GM18508 (cell line): ENCODE data around the gene ABCB1.

Experiments used
- ATAC-seq: cut with Tn5 transposase; IDR thresholded peaks from one replicate; pipeline ENCODE4 v1.9.1; 2021; ENCODE audit warnings: moderate number of reproducible peaks; ENCODE audit not compliant: insufficient read depth, unreplicated experiment

The ABCB1 gene

DNA sequence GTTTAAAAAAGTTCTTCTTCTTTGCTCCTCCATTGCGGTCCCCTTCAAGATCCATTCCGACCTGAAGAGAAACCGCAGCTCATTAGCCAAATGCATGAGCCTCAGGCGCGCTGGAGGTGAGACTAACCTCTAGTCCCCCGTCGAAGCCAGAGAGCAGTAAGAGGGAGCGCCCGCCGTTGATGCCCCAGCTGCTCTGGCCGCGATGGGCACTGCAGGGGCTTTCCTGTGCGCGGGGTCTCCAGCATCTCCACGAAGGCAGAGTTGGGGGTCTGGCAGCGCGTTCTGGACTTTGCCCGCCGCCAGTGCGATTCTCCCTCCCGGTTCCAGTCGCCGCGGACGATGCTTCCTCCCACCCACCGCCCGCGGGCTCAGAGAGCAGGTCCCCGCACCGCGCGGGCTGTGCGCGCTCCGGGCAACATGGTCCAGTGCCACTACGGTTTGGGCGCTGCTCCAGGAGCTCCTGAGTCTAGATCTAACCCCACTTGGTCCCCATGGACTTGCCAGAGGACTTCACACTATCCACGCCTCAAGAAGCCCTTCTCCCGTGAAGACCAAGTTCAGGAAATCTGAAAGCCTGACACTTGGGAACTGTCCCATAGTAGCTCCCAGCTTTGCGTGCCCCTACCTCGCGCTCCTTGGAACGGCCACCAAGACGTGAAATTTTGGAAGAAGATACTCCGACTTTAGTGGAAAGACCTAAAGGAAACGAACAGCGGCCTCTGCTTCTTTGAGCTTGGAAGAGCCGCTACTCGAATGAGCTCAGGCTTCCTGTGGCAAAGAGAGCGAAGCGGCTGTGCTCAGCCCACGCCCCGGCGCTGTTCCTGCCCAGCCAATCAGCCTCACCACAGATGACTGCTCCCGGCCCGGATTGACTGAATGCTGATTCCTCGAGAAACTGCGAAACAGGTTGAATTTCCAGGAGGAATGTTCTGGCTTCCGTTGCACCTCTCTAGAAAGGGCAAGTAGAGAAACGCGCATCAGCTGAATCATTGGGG is at the start of gene ABCB1:
TSS of gene ABCB1 (minus strand) at position 755 of the 995 bp plus-strand sequence. CDS start at position 55, 700 bp downstream.
- ATAC-seq = no peak

DNA sequence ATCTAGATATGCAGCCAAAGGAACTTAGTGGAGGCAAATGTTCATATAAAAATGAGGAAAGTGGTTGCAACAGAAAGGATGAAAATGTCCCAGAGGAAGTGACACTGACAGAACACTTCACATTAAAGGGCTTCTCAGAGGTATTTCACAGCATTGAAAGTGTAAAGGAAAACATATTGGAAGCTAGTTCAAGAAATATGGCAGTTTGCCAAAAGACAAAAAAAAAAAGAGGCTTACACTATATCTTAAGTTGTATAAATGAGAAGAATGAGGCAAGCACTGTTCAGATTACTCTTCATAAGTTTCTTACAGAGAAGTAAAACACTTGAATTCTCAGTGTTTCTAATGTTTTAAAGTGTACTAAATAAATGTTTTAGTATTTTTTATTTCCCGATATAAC is 47.6 kb upstream of the ABCB1 start:
- ATAC-seq = no peak

GRCh38 chr7:87645446-87645845 is 44.8 kb upstream of the ABCB1 start:
- ATAC-seq = no peak

DNA sequence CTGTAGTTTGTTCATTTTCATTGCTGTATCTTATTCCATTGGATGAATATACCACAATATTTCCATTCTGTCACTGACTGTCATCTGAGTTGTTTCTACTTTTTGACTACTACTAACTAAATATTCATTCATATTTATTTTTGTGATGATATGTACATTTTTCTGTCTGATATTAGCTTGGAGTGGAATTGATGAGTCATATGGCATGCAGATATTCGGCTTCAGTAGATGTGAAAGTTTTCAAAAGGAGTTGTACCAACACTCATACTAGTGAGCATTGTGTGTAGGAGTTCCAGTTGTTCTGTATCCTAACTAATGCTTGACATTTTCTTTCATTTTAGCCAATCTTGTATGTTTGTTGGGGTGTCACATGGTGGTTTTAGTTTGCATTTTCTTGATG is 35.2 kb upstream of the ABCB1 start:
- no peak for ATAC-seq

DNA sequence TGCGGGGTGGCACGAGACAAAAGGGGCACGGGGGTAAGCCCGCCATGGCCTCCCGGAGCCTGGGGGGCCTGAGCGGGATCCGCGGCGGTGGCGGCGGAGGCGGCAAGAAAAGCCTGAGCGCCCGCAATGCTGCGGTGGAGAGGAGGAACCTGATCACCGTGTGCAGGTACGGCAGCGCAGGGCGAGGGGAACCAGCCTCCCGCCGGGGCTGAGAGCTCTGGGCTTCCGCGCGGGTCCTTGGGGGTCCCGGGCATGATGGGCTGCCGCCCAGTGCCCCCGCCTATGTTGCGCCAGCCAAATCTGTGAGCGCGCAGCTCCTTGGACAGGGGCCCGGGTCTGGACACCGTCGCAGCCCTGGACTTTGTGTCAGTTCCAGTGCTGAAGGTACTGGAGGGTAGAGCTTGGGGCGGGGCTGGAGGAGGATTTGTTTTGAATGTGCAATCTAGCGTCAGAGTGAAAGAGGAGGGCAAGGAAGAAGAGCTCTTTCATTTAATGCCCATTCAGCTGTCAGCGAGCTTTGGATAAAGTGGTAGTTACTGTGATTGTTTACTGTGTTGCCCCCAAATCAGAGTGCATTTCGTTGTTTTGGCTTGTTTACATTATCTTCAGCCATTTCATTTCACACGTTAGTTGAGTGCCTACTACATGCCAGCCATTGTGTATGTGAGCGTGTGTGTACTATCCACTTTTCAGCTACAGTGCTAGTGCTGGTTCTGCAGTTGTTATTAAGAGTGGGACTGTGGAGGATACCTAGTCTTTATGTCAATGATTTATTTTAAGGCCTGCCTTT is 28.3 kb upstream of the ABCB1 start:
- ATAC-seq = no peak

DNA sequence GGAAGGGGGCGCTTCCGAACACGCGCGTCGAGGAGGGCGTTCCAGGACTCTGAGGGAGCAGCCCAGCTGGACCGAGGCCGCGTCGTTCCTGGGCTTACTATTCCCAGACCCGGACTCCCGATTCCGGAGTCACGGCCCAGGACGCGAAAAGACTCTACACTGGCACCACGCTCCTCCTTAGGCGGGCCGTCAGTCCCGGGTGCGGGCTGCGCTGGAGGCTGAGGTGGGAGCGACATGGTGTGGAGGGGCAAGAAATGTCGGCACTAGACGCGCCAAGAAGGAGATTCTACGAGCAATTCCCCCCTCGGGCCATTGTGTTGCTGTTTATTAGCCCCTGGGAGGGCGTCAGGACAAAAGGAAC is 26.9 kb upstream of the ABCB1 start:
- peak; percentile 10 for ATAC-seq

DNA sequence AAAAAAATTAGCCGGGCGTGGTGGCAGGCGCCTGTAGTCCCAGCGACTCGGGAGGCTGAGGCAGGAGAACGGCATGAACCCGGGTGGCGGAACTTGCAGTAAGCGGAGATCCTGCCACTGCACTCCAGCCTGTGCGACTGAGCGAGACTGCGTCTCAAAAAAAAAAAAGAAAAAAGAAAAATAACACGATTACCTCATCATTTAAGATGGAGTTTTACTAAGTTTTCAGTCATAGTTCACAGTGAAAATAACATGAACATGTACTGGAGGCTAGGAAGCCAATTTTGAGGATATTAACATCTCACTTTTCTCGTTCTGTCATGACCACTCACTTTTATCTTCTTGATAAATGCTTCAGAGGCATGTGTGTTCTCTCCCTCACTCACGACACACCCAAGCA is 24.4 kb upstream of the ABCB1 start:
- ATAC-seq = no peak

GRCh38 chr7:87624628-87625027 is 23.9 kb upstream of the ABCB1 start:
- no peak for ATAC-seq

- no peak for ATAC-seq
Observed at GRCh38 chr7:87615197-87615596, 14.5 kb upstream of the ABCB1 start.

DNA sequence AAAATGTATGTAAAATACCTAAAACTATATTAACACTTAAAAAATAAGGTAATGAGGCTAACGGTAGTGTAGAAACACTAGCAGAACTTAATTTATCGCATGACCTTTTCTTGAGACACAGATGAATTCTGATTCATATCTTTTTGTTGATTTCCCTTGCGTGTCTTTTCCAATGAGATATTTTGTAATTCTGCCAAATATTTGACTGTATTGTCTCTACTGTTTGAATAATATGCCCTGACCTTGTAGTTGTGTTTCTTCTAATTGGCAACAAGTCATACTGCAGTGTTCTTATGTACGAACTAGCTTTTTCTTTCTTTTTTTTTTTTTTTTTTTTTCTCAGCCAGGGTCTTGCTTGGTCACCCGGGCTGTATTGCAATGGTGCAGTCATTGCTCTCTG is 9.2 kb upstream of the ABCB1 start:
- no peak for ATAC-seq

GRCh38 chr7:87608431-87608830 is 7.7 kb upstream of the ABCB1 start:
- no peak for ATAC-seq

- ATAC-seq = no peak
Observed at GRCh38 chr7:87604264-87604663, 3.6 kb upstream of the ABCB1 start.

DNA sequence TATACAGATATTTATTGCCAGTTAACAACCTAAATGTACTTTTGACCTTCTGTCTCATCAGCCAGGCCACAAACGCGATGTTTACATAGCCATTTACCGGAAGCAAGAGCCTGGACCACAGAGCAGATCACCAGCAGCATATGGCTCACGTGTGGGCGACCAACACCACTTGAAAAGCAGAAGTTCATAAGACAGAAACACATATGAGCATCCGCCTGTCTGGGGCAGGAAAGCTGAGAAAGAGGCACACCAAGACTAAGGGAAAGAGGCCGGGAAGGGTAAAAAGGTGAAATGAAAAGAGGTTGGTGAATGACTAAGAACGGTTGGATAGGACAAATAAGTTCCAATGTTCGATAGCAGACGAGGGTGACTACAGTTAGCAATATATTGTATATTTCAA is 1.3 kb downstream of the ABCB1 start:
- ATAC-seq = peak; percentile 94

- ATAC-seq = no peak
Observed at GRCh38 chr7:87598234-87599009, 2.3 kb downstream of the ABCB1 start.

DNA sequence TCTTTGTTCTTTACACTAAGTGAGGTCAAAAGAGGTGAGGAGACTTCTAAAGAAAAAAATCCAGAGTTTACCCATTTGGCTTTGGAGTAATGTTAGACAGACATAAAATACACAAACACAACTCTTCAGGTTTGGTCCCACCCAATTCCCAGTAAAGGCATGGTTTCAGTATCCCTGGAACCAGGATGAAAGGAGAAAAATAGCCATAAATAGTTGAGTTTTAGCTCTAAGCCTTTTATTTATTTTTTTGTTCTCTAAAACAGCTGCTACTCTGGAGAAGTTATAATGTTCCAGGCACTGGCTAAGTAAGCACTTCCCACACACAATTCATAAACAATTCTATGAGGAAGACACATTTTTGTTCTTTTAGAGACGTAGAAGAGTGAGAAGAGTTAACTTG is 4.0 kb downstream of the ABCB1 start:
- ATAC-seq = no peak

- no peak for ATAC-seq
Observed at GRCh38 chr7:87596136-87596535, 4.5 kb downstream of the ABCB1 start.

GRCh38 chr7:87592300-87592699 is 8.4 kb downstream of the ABCB1 start:
- ATAC-seq = no peak

DNA sequence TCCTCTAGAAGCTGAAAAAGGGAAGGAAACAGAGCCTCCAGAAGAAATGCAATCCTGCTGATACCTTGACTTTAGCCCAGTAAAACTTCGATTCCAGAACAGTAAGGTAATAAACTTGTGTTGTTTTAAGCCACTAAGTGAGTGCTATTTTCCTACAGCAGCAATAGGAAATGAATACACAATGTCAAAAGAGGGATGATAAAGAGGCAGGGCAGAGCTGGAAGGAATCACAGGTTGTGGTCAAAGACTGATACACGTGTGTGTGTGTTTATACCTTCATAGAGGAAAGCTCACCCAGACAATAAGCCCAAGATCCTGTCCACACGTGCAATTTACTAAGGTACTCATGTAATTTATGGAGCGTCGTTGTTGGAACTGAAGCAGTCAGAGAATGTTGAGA is 9.5 kb downstream of the ABCB1 start:
- no peak for ATAC-seq

DNA sequence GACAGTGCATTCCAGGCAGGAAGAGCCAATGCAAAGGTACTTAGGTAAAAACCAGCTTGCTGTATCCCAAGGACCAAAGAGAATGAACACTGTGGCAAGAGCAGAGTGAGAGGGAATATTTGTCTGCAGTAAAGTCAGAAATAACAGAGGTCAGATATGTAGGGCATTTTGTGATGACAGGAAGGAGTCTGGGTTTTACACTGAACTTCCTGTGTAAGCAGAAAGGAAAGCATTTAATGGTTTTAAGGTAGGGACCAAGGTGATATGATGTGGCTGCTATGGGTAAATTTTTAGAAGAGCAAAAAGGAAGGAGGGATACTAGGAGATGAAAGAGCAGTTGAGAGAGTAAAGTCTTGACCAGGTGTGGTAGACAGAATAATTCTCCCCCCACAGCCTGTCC is 10.1 kb downstream of the ABCB1 start:
- ATAC-seq = no peak

DNA sequence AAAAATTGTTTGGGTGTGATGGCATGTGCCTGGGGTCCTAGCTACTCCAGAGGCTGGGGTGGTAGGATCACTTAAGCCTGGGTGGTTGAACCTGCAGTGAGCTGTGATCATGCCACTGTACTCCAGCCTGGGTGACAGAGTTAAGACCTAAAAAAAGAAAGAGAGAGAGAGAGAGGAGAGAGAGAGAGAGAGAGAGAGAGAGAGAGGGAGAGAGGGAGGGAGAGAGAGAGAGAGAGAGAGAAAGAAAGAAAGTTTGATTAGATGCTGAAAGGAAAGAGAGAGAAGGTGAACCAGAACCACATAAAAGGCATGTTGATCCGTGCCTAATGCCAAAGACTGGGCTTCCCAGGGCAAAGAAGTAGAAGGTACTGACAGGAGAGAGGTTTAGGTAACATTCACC is 11.1 kb downstream of the ABCB1 start:
- ATAC-seq = no peak

DNA sequence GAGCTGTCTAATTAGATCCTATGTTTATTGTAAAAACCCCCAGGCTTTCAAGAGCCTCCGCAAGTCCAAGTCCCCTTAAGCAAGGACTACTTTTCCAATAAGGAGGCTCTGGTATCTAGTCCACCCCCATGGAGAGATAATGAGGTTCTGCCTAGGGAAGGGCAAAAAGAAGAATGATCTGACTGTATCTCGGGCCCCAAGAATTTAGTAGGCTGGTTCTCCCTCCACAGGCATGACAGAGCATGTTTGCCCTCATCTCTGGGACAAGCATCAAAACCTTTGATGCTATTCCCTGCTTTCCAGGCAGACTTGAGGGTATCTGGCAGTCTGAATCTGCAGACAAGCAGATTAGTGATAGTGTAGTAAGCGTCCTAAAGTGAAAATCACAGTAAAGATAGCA is 19.0 kb downstream of the ABCB1 start:
- no peak for ATAC-seq
